HUES6 (cell line): Measurements from ENCODE around the gene LHX2.
A peak's percentile ranks its signal among the peaks of the same experiment; 100 is the strongest.
"Not testable (repeated sequence)": the region's sequence is repeated elsewhere in the genome, so short reads cannot be mapped to it uniquely, and the experiment has no call there.

Experiments
- H3K27ac ChIP-seq: 2 replicates; pipeline ENCODE4 v1.7.0; 2013; ENCODE audit warnings: low read depth, mild to moderate bottlenecking, low read length, inconsistent platforms
- H3K27me3 ChIP-seq: 2 replicates; pipeline ENCODE4 v1.6.1; 2013; ENCODE audit warnings: low read length; ENCODE audit not compliant: control insufficient read depth, insufficient read depth
- H3K36me3 ChIP-seq: 2 replicates; pipeline ENCODE4 v1.6.1; 2013; ENCODE audit warnings: low read length; ENCODE audit not compliant: control insufficient read depth, insufficient read depth
- H3K4me1 ChIP-seq: 2 replicates; pipeline ENCODE4 v1.6.1; 2013; ENCODE audit warnings: low read length; ENCODE audit not compliant: control insufficient read depth, insufficient read depth
- H3K4me3 ChIP-seq: 2 replicates; pipeline ENCODE4 v1.5.1; 2013; ENCODE audit warnings: low read depth, low read length
- H3K9ac ChIP-seq: one replicate; pipeline ENCODE4 v1.6.1; 2013; ENCODE audit warnings: mild to moderate bottlenecking, low read length
- H3K9me3 ChIP-seq: 2 replicates; pipeline ENCODE4 v1.6.1; 2013; ENCODE audit warnings: low read depth, low read length; ENCODE audit not compliant: control insufficient read depth, insufficient read depth

Gene LHX2

GRCh38 chr9:123982535-123982934 lies 29.0 kb upstream of the LHX2 start:
- H3K4me1 ChIP-seq: peaks cover 10% of the 10 kb centered on the region; the same call in 1 of the 2 replicates
- H3K9me3 ChIP-seq: no peaks in the 10 kb centered on the region
- H3K9ac ChIP-seq: no peak overlapping the region
- no peaks in the 10 kb centered on the region for H3K36me3 ChIP-seq
- peaks cover 83% of the 10 kb centered on the region for H3K27me3 ChIP-seq
- H3K27ac ChIP-seq: no peak overlapping the region
- H3K4me3 ChIP-seq: no peak overlapping the region

GRCh38 chr9:123983047-123983446 lies 28.5 kb upstream of the LHX2 start:
- no peaks in the 10 kb centered on the region for H3K9me3 ChIP-seq
- peaks cover 88% of the 10 kb centered on the region for H3K27me3 ChIP-seq
- H3K4me1 ChIP-seq: peaks cover 10% of the 10 kb centered on the region; the same call in 1 of the 2 replicates
- H3K9ac ChIP-seq: no peak overlapping the region
- H3K36me3 ChIP-seq: no peaks in the 10 kb centered on the region
- no peak overlapping the region for H3K4me3 ChIP-seq
- no peak overlapping the region for H3K27ac ChIP-seq

- Histone ChIP-seq H3K27me3 (peaks cover 86% of the 10 kb centered on the region), H3K4me1 (peaks cover 10% of the 10 kb centered on the region; the same call in 1 of the 2 replicates), H3K4me3 (no peak overlapping the region), H3K27ac (no peak overlapping the region), H3K9me3 (no peaks in the 10 kb centered on the region), H3K36me3 (no peaks in the 10 kb centered on the region), H3K9ac (no peak overlapping the region)
Observed at GRCh38 chr9:123984802-123985201, 26.8 kb upstream of the LHX2 start.

GRCh38 chr9:123985869-123986268 lies 25.7 kb upstream of the LHX2 start:
- Histone ChIP-seq H3K36me3 (no peaks in the 10 kb centered on the region), H3K27ac (no peak overlapping the region), H3K9ac (no peak overlapping the region), H3K4me3 (no peak overlapping the region), H3K4me1 (peaks cover 10% of the 10 kb centered on the region; the same call in 1 of the 2 replicates), H3K9me3 (no peaks in the 10 kb centered on the region), H3K27me3 (peaks cover 86% of the 10 kb centered on the region)

- no peak overlapping the region for H3K27ac ChIP-seq
- no peaks in the 10 kb centered on the region for H3K4me1 ChIP-seq
- H3K9me3 ChIP-seq: no peaks in the 10 kb centered on the region
- peaks cover 61% of the 10 kb centered on the region for H3K27me3 ChIP-seq
- no peaks in the 10 kb centered on the region for H3K36me3 ChIP-seq
- H3K9ac ChIP-seq: no peak overlapping the region
- H3K4me3 ChIP-seq: no peak overlapping the region
Observed at GRCh38 chr9:123990427-123990826, 21.1 kb upstream of the LHX2 start.

GRCh38 chr9:123992679-123993078 lies 18.9 kb upstream of the LHX2 start:
- 0 out of 2 replicates have a peak, but pooled peaks cover 11% of the 10 kb centered on the region for H3K4me1 ChIP-seq
- H3K9ac ChIP-seq, H3K36me3 ChIP-seq, H3K4me3 ChIP-seq, H3K9me3 ChIP-seq, H3K27ac ChIP-seq: not testable (repeated sequence)
- peaks cover 64% of the 10 kb centered on the region for H3K27me3 ChIP-seq

GRCh38 chr9:123996731-123997421 lies 14.7 kb upstream of the LHX2 start:
- Histone ChIP-seq H3K9ac (no peak overlapping the region), H3K9me3 (no peaks in the 10 kb centered on the region), H3K4me3 (no peak overlapping the region), H3K27me3 (peaks cover 80% of the 10 kb centered on the region), H3K36me3 (no peaks in the 10 kb centered on the region), H3K27ac (no peak overlapping the region), H3K4me1 (peaks cover 26% of the 10 kb centered on the region)

GRCh38 chr9:123997665-123998277 lies 13.8 kb upstream of the LHX2 start:
- no peak overlapping the region for H3K27ac ChIP-seq
- peaks cover 89% of the 10 kb centered on the region for H3K27me3 ChIP-seq
- H3K9ac ChIP-seq: no peak overlapping the region
- peaks cover 26% of the 10 kb centered on the region for H3K4me1 ChIP-seq
- peak overlapping the region; percentile 64; the same call in 1 of the 2 replicates for H3K4me3 ChIP-seq
- no peaks in the 10 kb centered on the region for H3K9me3 ChIP-seq
- H3K36me3 ChIP-seq: no peaks in the 10 kb centered on the region

GRCh38 chr9:123998278-123998925 lies 13.2 kb upstream of the LHX2 start:
- H3K4me1 ChIP-seq: peaks cover 26% of the 10 kb centered on the region
- peaks cover 95% of the 10 kb centered on the region for H3K27me3 ChIP-seq
- no peak overlapping the region for H3K27ac ChIP-seq
- no peaks in the 10 kb centered on the region for H3K9me3 ChIP-seq
- peak overlapping the region; percentile 64 for H3K4me3 ChIP-seq
- no peak overlapping the region for H3K9ac ChIP-seq
- H3K36me3 ChIP-seq: no peaks in the 10 kb centered on the region

- no peaks in the 10 kb centered on the region for H3K36me3 ChIP-seq
- no peak overlapping the region for H3K27ac ChIP-seq
- H3K4me3 ChIP-seq: peak overlapping the region; percentile 64
- peaks cover 96% of the 10 kb centered on the region for H3K27me3 ChIP-seq
- peaks cover 26% of the 10 kb centered on the region for H3K4me1 ChIP-seq
- H3K9ac ChIP-seq: no peak overlapping the region
- no peaks in the 10 kb centered on the region for H3K9me3 ChIP-seq
Observed at GRCh38 chr9:123998970-123999621, 12.5 kb upstream of the LHX2 start.

- Histone ChIP-seq H3K36me3 (no peaks in the 10 kb centered on the region), H3K9ac (no peak overlapping the region), H3K27ac (no peak overlapping the region), H3K4me1 (peaks cover 30% of the 10 kb centered on the region), H3K4me3 (no peak overlapping the region), H3K9me3 (no peaks in the 10 kb centered on the region), H3K27me3 (peaks cover 96% of the 10 kb centered on the region)
Observed at GRCh38 chr9:123999661-124000060, 11.9 kb upstream of the LHX2 start.
